Activated CD4-positive, alpha-beta memory T cell treated with anti-CD3 and anti-CD28 coated beads for 36 hours (primary cell): ENCODE data around the gene DDO. TPM values are rescaled to one million over a fixed set of nuclear protein-coding genes. Genes with fewer than 3 reads are reported as not detected.

Source experiments
- CTCF ChIA-PET: fragments of 350-600 bp; sonication (Branson Sonifier 250); formaldehyde crosslinking; loops from one replicate; lab custom pipeline; 2021; ENCODE audit warnings: antibody characterized with exemption, inconsistent platforms; lab: Charles Lee
- POLR2A ChIA-PET: fragments of 350-600 bp; sonication (Branson Sonifier 250); formaldehyde crosslinking; loops from one replicate; lab custom pipeline; 2021; ENCODE audit warnings: antibody characterized with exemption; lab: Charles Lee
- DNase-seq: peaks from one replicate; pipeline ENCODE4 v3.0.0-alpha.2; 2020
- H3K27ac Mint-ChIP-seq: one replicate; pipeline ENCODE4 v1.8.0; 2021; ENCODE audit warnings: mixed read lengths
- H3K27me3 Mint-ChIP-seq: one replicate; pipeline ENCODE4 v1.8.0; 2021; ENCODE audit warnings: mixed read lengths
- H3K36me3 Mint-ChIP-seq: one replicate; pipeline ENCODE4 v1.8.0; 2021; ENCODE audit warnings: mixed read lengths
- H3K4me1 Mint-ChIP-seq: one replicate; pipeline ENCODE4 v1.8.0; 2021; ENCODE audit warnings: low read depth, mixed read lengths
- H3K4me3 Mint-ChIP-seq: one replicate; pipeline ENCODE4 v1.8.0; 2021; ENCODE audit warnings: mild to moderate bottlenecking, mixed read lengths
- H3K9me3 Mint-ChIP-seq: one replicate; pipeline ENCODE4 v1.8.0; 2021; ENCODE audit warnings: mixed read lengths
- intact Hi-C: fragments of 100-400 bp; cut with micrococcal nuclease; formaldehyde crosslinking; loops from one replicate; pipeline ENCODE4 v1.15.1; 2023
- total RNA-seq, 2 experiments: library from RNA; stranded (reverse); gene quantifications; one replicate each; pipeline ENCODE4 v1.2.3, GENCODE V29; 2021

DDO gene
- total RNA-seq, 2 experiments from 2014 or later: not detected

DNA sequence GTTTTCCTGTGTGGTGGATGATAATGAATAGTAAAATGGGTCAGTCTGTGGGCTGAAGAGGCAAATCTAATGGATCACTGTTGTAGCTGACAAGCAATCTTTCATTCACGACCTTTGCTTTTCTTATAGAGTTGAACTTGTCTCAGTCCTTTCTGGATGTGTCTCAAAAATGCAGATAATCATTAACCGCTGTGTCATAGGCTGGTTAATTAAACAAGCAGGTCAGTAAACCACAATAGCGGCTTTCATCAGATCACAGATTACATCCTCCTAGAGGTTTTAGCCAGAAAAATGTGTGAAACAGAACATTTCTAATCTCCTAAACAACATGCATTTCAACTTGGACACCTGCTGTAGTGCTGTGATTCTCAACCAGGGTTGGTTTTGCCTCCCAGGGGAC is 54.7 kb downstream of the DDO start:
- CTCF ChIA-PET: no interaction called here

DNA sequence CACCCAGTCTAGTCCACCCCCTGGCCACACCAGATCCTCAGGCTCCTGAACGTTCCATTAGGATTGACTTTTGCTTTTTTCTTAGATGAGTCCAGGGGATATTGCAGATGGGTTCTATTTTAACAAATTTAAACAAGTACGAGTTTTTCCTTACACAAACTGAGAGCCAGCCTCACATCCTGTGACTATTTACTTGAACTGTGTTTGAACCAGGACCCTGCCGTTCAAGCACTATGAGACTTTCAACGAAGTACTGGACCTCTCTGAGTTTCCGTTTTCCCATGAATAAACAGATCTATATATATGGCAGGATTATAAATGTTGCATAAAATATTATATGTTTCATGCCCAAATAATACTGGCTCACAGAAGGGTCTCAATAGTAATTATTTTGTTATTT is 55.8 kb downstream of the DDO start:
- no peaks in the 10 kb centered on the region for H3K36me3 Mint-ChIP-seq
- no peak overlapping the region for H3K27ac Mint-ChIP-seq
- H3K4me1 Mint-ChIP-seq: peaks cover 11% of the 10 kb centered on the region
- intact Hi-C loops: no loop called here
- POLR2A ChIA-PET: no interaction called here
- peaks cover 46% of the 10 kb centered on the region for H3K27me3 Mint-ChIP-seq
- DNase-seq: no peak
- H3K4me3 Mint-ChIP-seq: no peak overlapping the region
- CTCF ChIA-PET: no interaction called here
- H3K9me3 Mint-ChIP-seq: no peaks in the 10 kb centered on the region

More for the DNA sequence above, 54.7 kb downstream of the DDO start:
- Mint-ChIP-seq H3K27me3 (peaks cover 40% of the 10 kb centered on the region), H3K9me3 (no peaks in the 10 kb centered on the region), H3K4me1 (peaks cover 11% of the 10 kb centered on the region), H3K4me3 (no peak overlapping the region), H3K36me3 (no peaks in the 10 kb centered on the region), H3K27ac (no peak overlapping the region)
- POLR2A ChIA-PET: no interaction called here
- DNase-seq: no peak
- intact Hi-C loops: no loop called here

DNA sequence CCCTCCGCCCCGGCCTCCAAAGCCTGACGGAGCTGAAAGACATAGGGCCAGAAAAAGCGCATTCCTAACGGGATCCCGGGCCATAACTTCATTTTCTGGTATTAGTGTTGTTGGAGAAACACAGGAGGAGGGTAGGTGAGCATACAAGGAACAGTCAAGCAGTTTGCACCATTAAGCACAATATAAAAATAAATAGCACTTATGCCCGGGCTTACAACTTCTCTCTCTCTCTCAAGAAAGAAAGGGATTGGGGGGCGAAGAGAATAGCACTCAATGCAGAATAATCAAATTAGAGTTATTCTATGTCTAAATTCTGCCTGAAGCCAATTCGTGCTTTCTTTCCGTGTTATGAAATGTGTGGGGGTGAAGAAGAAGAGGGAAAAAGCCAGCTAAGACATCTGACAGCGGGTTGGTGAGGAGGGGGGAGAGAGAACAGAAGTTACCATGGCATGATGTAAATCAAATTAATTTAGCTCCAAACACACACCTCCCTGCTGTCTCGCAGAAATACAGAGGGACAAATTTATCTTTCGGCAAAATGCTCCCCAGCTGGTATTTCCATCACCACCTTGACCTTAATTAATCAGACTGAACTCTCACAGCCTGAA is 56.7 kb downstream of the DDO start:
- POLR2A ChIA-PET: interaction anchor here (0.6 kb wide), 1 partner anchor 208 kb away, joined by 3 read pairs; no protein-coding TSS in a partner anchor
- no peaks in the 10 kb centered on the region for H3K36me3 Mint-ChIP-seq
- H3K27me3 Mint-ChIP-seq: peaks cover 45% of the 10 kb centered on the region
- peak overlapping the region; percentile 7 for H3K4me3 Mint-ChIP-seq
- no peak overlapping the region for H3K27ac Mint-ChIP-seq
- CTCF ChIA-PET: no interaction called here
- no peaks in the 10 kb centered on the region for H3K9me3 Mint-ChIP-seq
- DNase-seq: no peak
- intact Hi-C loops: no loop called here
- H3K4me1 Mint-ChIP-seq: peaks cover 11% of the 10 kb centered on the region

DNA sequence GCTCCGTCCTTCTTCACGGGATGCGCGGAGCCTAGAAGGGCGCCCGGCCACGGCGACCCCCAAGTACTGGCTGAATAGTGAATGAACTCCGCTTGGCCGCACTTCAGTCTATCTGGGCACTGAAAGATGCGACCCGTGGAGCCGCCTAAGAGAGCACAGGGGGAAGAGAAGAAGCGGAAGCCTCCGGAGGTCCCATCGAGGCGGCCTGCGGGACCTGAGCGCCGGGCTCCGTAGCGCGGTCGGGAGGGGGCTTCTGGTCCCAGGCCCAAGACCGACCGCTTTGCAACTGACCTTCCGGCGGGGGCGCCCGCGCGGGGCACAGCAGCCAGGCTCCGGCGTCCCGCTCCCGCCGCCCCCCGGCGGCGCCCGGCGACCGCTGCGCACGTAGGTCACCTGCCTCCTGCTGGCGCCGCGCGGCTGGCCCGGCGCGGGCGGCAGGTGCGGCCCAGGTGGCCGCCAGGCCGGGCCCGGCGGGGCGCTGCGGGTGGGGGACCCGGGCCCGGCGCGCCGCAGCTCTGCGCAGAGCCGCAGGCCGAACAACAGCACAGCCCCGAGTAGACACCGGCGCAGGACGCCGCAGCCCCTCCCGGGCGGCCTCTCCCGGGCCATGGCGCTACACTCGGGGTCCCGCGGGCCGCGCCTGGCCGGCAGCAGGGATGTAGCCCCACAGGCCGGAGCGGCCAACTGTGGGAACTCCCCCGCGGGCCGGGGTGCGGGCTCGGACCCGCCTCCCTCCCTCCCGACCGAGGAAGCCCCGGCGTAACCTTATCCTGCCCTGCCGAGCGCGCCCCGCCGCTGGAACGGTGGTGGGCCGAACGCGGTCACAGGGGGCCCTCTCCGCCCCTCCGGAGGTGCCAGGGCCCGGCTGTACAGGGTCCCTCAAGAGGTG is 57.5 kb downstream of the DDO start, which contains the start of gene METTL24:
Gene METTL24 (minus strand): TSS at position 686 of the 889 bp plus-strand sequence. CDS start 77 bp downstream, at position 609.
- H3K27me3 Mint-ChIP-seq: peaks cover 45% of the 10 kb centered on the region
- CTCF ChIA-PET: no interaction called here
- H3K36me3 Mint-ChIP-seq: no peaks in the 10 kb centered on the region
- H3K4me1 Mint-ChIP-seq: peaks cover 11% of the 10 kb centered on the region
- H3K4me3 Mint-ChIP-seq: peak within 1 kb of the TSS; percentile 61
- POLR2A ChIA-PET: no interaction called here
- no peak within 1 kb of the TSS for H3K27ac Mint-ChIP-seq
- intact Hi-C loops: no loop called here
- no peak for DNase-seq
- H3K9me3 Mint-ChIP-seq: no peaks in the 10 kb centered on the region

DNA sequence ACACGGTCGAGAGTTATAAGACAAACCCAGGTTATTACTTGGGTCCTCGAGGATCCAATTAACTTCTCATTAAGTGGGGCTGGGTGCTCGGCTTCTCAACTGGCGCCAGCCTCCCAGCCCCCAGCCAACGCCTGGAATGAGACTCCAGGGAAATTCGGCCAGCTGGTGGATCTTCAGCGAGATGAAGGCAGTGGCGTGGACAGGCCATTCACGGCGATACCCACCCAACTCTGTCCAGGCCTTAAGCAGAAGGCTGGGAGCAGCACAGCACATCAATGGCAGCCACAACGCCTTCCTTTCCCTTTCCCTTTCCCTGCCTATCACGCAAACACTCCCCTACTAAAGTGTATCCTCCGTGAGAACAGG is 58.1 kb downstream of the DDO start:
- Mint-ChIP-seq H3K27ac (no peak overlapping the region), H3K4me1 (peaks cover 11% of the 10 kb centered on the region), H3K27me3 (peaks cover 43% of the 10 kb centered on the region), H3K9me3 (no peaks in the 10 kb centered on the region), H3K36me3 (no peaks in the 10 kb centered on the region), H3K4me3 (peak overlapping the region; percentile 61)
- DNase-seq: no peak
- CTCF ChIA-PET: no interaction called here
- POLR2A ChIA-PET: no interaction called here
- intact Hi-C loops: no loop called here

DNA sequence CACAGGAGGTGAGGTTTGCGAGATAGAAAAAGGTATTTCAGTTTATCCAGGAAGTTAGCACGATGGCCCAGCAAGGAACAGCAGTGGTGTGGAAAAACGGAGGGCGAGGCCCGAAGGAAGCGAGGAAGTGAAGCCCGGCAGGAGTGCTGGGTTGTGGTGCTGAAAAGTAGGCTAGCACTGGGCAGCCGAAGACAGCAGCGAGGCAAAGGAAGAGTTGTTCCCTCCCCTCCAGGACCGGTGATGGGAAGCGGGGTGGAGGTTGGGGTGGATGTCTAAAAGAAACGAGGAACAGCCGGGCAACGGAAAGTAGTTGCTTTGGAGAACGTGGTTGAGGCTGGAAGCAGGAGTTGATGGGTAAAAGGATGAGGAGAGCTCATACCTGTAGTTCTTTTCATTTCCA is 58.6 kb downstream of the DDO start:
- no peak for DNase-seq
- Mint-ChIP-seq H3K4me3 (no peak overlapping the region), H3K9me3 (no peaks in the 10 kb centered on the region), H3K36me3 (no peaks in the 10 kb centered on the region), H3K27me3 (peaks cover 41% of the 10 kb centered on the region), H3K4me1 (peaks cover 11% of the 10 kb centered on the region), H3K27ac (no peak overlapping the region)
- ChIA-PET CTCF (no interaction called here), POLR2A (no interaction called here)
- intact Hi-C loops: no loop called here

DNA sequence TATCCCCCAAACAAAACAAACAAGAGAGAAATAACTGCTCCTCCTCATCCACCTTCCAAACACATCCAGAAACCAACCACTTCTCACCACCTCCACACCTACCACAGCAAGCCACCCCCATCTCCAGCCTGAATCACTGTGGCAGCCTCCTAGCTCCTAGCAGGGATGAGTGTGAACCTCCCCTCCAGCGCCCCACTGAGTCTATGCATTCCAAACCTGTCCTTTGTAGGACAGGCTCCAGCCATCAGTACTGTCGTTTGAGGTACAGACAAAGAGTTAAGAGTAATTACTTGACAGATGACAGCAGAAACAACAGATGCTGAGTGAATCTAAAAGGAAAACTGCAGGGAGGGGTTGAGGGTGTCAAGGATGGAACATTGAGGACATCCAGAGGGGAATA is 59.6 kb downstream of the DDO start:
- H3K4me1 Mint-ChIP-seq: peaks cover 11% of the 10 kb centered on the region
- no peak overlapping the region for H3K4me3 Mint-ChIP-seq
- peaks cover 39% of the 10 kb centered on the region for H3K27me3 Mint-ChIP-seq
- CTCF ChIA-PET: no interaction called here
- no peak for DNase-seq
- POLR2A ChIA-PET: no interaction called here
- no peaks in the 10 kb centered on the region for H3K36me3 Mint-ChIP-seq
- no peaks in the 10 kb centered on the region for H3K9me3 Mint-ChIP-seq
- no peak overlapping the region for H3K27ac Mint-ChIP-seq
- intact Hi-C loops: no loop called here

DNA sequence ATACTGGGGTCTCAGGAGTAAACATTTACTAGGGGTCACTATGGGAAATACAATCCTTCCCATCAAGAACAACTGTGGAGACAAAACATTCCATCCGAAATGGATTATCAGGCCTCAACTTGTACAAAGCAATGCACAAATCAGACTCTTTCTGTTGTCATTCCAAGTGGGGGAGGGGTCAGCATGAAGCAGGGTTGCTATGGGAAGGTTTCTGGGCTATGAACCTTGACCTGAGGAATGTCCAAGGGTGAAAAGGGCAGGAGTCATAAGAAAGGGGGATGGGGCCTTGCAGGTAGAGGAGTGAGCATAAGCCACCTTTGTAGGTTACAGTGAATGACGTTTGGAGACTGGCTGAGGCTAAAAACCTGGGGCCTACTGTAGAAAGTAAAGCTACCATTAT is 60.4 kb downstream of the DDO start:
- H3K27ac Mint-ChIP-seq: no peak overlapping the region
- no peak overlapping the region for H3K4me3 Mint-ChIP-seq
- intact Hi-C loops: no loop called here
- DNase-seq: no peak
- peaks cover 11% of the 10 kb centered on the region for H3K4me1 Mint-ChIP-seq
- POLR2A ChIA-PET: no interaction called here
- H3K27me3 Mint-ChIP-seq: peaks cover 34% of the 10 kb centered on the region
- no peaks in the 10 kb centered on the region for H3K9me3 Mint-ChIP-seq
- CTCF ChIA-PET: no interaction called here
- no peaks in the 10 kb centered on the region for H3K36me3 Mint-ChIP-seq

DNA sequence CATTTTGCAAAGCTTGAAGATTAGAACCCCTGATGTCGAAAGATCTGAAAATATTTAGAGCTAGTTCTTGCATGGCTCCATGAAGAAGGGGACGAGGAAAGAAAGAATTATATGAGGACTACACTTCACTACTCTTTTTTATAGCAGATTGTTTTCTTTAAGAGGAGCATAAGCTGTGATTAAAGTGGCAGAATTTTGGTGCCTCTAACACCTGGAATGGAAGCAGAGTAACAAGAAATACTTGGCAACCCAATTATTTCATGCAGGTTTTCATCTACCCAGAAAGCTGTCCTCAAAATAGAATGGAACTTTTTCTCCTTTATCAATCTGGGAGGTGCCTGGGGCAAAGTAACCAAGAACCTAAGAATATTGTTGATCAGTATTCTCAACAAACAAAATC is 61.2 kb downstream of the DDO start:
- intact Hi-C loops: no loop called here
- ChIA-PET CTCF (no interaction called here), POLR2A (no interaction called here)
- H3K27me3 Mint-ChIP-seq: peaks cover 29% of the 10 kb centered on the region
- no peaks in the 10 kb centered on the region for H3K36me3 Mint-ChIP-seq
- H3K4me3 Mint-ChIP-seq: no peak overlapping the region
- no peaks in the 10 kb centered on the region for H3K9me3 Mint-ChIP-seq
- peaks cover 11% of the 10 kb centered on the region for H3K4me1 Mint-ChIP-seq
- no peak overlapping the region for H3K27ac Mint-ChIP-seq
- no peak for DNase-seq

DNA sequence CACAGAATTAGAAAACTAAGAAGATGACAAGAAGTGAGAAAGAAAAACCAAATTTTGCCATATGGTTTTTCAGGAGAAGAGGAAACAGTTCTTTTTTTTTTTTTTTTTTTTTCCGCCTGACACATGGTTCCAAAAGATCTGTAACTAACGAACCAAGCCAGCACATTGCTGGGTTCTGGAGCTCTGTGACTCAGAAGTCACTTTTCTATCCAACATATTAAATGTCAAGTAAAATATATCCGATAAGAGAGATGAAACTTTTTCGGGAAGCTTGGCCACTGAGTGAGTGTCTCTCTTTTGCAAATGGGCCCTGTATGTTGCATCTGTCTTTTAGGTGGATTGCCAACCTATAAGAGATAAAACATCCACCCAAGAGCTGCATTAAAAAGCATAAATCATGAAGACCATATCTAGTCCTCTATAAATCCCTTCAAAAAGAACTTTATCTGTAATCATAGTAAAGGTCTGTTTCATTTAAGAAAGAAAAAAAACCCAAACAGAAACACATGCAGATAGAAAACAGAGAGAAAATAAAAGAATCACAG is 61.8 kb downstream of the DDO start:
- intact Hi-C loops: no loop called here
- Mint-ChIP-seq H3K27ac (no peak overlapping the region), H3K4me1 (peaks cover 11% of the 10 kb centered on the region), H3K27me3 (peaks cover 24% of the 10 kb centered on the region), H3K4me3 (no peak overlapping the region), H3K36me3 (no peaks in the 10 kb centered on the region), H3K9me3 (no peaks in the 10 kb centered on the region)
- ChIA-PET POLR2A (no interaction called here), CTCF (no interaction called here)
- no peak for DNase-seq

DNA sequence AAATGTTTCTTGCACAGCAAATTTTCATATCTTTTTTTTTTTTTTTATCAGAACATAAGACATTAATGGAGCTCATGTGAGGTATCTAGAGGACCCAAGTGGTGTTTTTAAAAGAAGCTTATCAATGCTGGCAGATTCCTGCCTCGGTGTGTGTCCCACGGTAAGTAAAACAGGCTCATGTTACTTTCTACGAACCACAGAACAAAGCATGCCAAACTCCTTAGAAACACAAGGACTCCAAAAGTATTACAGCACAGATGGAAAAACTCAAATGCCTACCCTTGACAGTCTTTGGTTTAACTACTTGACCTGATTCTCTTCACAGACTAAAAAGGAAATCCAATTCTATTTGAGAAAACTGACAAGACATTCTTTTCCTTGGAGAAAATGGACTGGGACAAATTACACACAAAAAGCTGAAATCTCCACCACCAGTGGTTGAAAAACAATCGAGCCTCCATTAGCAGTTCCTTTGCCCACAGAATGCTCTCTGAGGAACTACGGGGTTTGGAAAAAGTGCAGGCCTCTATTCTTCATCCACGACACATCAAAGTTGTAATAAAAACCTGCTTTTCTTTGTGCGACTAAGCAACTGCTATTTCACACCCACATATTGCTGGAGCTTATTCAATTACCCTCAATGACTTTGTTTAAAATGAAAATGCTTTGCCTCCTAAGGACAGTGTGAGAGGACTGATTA is 62.7 kb downstream of the DDO start:
- H3K27me3 Mint-ChIP-seq: peaks cover 22% of the 10 kb centered on the region
- ChIA-PET CTCF (no interaction called here), POLR2A (no interaction called here)
- no peak overlapping the region for H3K4me3 Mint-ChIP-seq
- H3K36me3 Mint-ChIP-seq: no peaks in the 10 kb centered on the region
- intact Hi-C loops: no loop called here
- no peak for DNase-seq
- H3K4me1 Mint-ChIP-seq: peaks cover 11% of the 10 kb centered on the region
- no peaks in the 10 kb centered on the region for H3K9me3 Mint-ChIP-seq
- no peak overlapping the region for H3K27ac Mint-ChIP-seq

DNA sequence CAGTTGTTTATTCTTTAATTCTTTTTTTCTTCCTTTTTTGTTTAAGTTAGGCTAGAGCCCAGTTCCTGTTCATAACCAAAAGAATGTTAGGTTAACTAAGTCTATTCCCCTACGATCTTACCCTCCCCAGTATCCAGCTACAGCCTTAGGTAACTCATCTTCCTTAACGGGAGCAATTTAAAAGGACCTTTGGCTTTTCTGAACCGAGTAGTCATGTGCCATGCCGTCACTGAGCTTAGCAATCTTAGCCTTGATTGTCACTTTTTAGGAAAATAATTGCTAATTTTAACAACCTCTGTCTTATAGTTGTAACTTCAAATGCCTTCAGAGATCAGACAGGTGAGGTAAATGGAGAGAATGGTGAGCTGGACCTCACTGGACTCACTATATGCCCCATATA is 63.4 kb downstream of the DDO start:
- no peaks in the 10 kb centered on the region for H3K9me3 Mint-ChIP-seq
- H3K27me3 Mint-ChIP-seq: peaks cover 16% of the 10 kb centered on the region
- H3K27ac Mint-ChIP-seq: no peak overlapping the region
- ChIA-PET POLR2A (no interaction called here), CTCF (no interaction called here)
- intact Hi-C loops: no loop called here
- no peak overlapping the region for H3K4me3 Mint-ChIP-seq
- no peaks in the 10 kb centered on the region for H3K36me3 Mint-ChIP-seq
- DNase-seq: no peak
- peaks cover 6% of the 10 kb centered on the region for H3K4me1 Mint-ChIP-seq
